Measurements from ENCODE around the gene GPATCH4.
"Not testable (repeated sequence)": the region's sequence is repeated elsewhere in the genome, so short reads cannot be mapped to it uniquely, and the experiment has no call there.

Gene GPATCH4

DNA sequence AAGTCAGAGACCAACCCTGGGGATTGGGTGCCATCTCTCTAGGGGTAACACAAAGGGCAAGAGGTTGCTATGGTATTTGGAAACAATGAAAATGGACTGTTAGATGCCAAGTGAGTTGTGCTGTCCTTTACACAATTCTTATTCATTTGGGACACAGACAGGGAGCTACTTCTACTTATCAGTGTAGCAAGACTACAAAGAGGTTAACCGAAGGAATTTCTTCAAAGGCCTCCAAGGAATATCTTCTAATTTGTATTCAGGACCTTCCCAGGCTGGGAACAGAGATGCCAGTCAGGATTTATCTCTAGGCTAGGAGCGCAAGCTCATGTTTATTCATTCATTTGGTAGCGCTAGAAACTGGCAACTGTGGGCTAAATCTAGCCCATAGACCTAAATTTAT is 7.1 kb downstream of the GPATCH4 start:
- no peak for DNase-seq

DNA sequence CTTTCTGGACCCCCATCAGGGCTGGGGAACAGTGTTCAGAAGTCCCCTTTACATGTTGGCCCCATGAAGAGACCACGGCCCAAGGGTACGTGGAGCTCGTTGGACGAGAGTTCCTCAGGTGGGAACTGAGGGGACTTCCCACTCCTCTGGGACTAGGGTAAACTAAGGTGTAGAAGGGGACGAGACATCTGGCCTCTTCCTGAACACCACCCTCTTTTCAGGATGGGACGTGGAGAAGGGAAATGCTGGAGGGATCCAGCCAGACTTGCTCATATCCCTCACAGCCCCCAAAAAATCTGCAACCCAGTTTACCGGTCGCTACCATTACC is 7.7 kb downstream of the GPATCH4 start:
- no peak for DNase-seq

DNA sequence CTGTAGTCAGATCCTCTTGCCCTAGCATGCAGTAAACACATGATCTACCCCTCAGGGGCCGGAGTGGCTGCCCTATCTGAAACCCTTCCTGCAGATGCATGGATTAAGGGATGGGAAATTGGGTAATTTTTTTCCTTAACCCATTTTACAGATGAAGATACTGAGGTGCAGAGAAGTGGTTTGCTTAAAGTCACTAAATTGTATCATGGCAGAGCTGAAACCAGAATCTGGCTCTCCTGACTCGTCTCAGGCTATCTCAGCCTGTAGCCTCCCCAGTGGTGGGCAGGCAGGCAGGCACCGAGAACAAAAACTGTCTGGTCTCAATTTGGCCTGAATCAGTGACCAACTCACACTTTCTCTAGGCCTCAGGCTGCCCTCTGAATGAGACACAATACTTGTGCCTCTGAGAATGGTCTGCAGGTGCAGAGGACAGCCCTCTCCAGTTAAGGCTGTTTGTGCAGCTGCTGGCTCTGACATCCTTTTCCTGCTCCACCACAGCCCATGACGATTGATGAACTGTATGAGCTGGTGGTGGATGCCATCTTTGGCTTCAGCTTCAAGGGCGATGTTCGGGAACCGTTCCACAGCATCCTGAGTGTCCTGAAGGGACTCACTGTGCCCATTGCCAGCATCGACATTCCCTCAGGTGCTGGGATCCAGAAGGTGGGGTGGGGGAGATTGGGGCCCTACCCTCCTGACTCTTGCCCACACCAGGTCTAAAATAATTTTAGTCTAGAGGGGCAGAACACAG is 8.2 kb downstream of the GPATCH4 start:
- DNase-seq = no peak

DNA sequence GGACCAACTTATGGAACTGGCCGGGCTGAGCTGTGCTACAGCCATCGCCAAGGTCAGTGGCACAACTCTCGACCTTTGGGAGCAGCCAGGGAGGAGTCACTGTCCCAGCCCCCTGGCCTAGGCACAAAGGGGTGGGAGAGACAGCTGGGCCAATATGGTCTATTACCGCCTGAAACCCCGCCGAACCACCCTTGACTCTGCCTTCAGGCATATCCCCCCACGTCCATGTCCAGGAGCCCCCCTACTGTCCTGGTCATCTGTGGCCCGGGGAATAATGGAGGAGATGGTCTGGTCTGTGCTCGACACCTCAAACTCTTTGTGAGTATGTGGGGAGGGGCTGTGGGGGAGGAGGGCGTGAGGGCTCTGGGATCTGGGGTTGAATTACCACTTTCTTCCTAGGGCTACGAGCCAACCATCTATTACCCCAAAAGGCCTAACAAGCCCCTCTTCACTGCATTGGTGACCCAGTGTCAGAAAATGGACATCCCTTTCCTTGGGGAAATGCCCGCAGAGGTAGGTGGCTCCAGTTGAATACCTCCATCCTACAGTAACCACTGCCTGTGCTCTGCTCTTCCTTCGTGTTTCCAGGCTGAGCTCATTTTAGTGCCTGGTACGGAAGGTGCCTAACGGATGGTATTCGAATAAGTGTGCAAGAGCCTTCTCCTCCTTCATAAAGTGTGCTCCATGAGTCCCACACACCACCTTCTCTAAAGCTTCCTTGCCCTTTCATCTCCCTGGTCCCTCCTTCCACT is 8.9 kb downstream of the GPATCH4 start:
- DNase-seq = no peak

DNA sequence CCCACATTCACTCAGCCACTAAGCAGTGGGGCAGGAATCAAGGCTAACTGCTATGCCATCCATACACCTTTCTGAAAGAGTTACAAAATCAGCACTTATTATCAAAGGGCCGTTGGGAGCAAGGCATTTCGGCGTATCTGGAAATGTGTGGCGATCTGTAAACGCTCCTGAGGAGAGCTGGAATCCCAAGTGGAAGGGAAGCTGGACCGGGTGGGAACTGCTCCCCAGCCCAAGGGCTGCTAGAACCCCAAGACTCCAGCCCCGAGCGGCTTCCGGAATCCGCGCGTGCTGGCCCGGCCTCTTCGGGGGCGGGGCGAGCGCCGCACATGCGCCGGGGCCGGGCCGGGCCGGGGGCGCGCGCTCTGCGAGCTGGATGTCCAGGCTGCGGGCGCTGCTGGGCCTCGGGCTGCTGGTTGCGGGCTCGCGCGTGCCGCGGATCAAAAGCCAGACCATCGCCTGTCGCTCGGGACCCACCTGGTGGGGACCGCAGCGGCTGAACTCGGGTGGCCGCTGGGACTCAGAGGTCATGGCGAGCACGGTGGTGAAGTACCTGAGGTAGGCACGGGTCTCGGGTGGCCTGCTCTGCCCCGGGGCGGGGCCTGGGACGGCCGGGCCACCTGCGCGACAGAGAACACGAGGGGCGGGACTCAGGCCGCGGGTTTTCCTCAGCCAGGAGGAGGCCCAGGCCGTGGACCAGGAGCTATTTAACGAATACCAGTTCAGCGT is 9.7 kb downstream of the GPATCH4 start, which contains the start of gene NAXE:
NAXE (plus strand) TSS at position 345 of the 726 bp plus-strand sequence; CDS start at position 374, 29 bp downstream.
- peak; percentile 84 for DNase-seq

DNA sequence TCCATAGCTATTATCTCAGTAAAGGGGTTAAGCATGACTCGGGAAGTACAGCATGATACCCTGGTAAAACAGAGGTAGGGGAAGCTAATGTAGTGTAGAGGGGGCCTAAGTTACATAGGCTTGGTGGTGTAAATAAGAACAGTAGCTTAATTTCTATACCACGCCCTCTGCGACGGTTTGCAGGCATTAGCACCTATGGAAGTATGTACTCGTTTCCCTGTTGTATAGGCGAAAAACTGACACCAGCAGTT is 10.2 kb downstream of the GPATCH4 start:
- no peak for DNase-seq

DNA sequence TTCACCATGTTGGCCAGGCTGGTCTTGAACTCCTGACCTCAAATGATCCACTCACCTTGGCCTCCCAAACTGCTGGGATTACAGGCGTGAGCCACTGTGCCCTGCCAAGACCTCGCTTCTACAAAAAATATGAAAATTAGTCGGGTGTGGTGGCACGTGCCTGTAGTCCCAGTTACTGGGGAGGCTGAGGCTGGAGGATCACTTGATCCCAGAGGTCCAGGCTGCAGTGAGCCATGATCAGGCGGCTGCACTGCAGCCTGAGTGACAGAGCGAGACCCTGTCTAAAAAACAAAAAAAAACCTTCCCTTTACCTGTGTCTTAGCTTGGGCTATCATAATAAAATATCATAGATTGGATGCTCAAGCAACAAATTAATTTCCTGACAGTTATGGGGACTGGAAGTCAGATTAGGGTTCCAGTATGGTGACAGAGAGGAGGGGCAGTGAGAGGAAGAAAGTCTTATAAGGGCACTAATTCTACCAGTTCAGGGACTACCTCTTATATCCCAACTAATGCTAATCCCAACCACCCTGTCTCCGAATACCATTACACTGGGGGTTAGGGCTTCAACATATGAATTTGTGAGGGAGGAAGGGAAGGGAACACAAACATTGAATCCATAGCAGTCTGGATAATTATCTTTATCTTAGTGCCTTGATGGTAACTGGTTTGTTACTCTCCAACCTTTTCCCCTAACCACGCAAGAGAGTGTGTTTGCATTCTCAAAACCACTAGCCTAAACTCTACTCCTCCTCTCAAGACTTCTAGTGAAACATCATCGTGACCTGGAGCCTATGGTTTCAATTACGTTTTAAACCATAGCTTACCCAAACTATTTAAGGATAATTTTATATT is 10.7 kb downstream of the GPATCH4 start:
- no peak for DNase-seq

DNA sequence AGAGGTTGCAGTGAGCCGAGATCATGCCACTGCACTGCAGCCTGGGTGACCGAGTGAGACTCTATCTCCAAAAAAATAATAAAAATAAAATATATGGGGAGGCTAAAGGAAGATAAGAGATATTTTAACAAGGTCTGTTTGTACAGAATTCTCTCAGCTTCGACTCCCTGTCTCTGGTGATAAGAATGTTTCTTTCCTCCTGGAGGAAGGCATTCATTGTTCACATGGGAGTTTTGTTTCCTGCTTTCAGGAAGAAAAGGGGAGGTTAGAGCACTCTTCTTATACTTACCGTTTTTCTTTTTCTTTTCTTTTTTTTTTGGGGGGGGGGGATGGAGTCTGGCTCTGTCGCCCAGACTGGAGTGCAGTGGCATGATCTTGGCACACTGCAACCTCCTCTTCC is 11.7 kb downstream of the GPATCH4 start:
- no peak for DNase-seq

DNA sequence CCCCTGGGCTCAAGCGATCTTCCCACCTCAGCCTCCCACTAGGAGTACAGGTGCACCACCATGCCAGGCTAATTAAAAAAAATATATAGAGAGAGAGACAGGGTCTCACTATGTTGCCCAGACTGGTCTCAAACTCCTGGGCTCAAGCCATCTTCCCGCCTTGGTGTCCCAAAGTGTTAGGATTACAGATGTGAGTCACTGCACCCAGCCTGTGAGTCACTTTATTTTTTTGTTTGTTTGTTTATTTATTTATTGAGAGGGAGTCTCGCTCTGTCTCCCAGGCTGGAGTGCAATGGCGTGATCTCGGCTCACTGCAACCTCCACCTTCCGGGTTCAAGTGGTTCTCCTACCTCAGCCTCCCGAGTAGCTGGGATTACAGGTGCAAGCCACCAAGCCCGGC is 13.4 kb downstream of the GPATCH4 start:
- DNase-seq = not testable (repeated sequence)

DNA sequence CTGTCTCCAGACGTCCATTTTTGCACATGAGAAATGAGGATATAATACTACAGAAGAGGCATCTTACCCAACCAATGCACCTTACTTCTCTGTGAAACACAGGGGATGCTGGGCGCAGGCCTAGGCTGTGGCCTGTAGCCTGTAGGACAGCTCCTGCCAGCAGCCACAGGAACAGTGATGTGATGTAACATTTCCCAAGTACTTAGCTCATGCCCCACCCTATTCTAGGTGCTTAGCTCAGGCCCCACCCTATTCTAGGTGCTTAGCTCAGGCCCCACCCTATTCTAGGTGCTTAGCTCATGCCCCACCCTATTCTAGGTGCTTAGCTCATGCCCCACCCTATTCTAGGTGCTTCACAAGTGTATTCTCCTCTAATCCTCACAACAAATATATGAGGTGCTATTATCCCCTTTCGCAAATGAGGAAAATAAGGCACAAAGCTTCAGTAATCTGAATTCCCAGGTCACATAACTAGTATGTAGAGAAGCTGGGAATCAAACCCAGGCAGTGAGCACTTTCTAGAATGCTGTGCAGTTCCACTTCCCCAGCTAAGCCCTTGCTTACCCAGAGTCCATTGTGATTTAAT is 14.3 kb downstream of the GPATCH4 start:
- DNase-seq = no peak

DNA sequence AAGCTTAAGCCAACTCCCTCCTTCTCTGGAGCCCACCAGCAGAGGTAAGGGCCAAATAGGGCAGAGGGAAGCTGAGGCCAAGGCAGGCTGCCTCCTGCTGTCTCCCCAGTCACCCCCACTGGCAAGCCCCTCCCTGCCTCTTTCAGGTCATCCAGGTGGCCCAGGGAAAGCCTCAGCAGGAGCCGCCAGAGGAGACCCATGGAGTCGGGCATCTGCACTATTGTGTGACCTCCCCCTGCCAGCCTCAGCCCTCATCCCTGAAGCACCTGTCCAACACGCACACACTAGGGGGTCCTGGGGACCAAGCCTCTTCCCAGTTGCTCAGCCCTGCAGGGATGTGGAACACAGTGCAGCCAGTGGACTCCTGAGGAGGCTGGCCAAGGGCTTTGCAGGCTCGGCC is 15.0 kb downstream of the GPATCH4 start:
- DNase-seq = no peak

DNA sequence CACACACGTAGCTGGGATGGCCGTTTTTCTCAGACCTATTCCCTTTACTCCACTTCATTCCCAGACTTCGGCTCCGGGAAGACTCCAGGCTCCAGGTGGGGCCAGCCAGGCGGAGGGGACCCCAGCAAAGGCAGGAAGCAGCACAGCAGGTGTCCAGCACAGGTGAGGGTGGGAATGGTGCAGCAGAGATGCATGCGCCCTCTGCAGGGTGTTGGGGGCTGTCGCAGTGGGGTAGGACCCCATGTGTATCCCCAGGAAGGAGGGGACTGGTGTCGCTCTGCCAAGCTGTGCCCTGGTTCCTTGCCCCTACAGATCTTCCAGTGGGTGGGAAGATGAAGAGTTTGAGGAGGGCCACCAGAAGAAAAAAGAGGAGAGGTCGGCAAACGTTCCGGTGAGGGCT is 16.5 kb downstream of the GPATCH4 start:
- DNase-seq = peak; percentile 18

DNA sequence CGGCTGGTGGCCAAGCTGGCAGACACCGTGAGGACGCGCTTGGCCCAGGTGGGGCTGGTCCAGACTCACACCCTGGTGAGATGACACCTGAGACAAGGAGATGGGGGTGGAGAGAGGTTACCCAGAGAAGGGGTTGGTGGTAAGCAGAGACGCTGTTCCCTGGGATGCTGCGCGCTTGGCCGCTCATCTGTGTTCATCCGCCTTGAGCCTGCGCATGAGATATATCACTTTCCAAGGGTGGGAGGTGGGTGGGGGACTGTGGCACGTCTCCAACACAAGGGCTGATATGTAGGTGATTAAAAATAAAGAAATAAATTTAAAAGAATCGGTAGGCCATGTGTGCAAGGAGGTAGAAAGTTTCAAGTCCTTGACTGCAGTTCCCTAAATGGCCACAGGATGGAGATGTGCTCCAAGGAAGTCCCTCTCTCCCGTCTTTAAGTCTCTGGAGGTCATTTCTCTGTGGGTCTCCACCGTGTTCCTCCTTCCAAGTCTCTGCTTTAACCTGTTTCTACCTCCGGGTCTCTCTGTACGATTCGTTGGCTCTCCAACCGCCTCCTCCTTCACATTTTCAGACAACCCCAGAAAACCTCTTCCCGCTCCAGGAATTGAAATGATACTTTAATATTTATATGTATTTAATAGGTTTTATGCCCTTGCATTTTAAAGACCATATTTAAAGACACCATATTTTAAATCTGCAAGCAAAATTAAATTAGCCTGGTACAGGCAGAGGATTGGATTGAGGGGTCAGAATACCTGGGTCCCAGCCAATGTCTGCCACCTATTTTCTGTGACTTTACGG is 17.3 kb downstream of the GPATCH4 start:
- DNase-seq = peak; percentile 77

DNA sequence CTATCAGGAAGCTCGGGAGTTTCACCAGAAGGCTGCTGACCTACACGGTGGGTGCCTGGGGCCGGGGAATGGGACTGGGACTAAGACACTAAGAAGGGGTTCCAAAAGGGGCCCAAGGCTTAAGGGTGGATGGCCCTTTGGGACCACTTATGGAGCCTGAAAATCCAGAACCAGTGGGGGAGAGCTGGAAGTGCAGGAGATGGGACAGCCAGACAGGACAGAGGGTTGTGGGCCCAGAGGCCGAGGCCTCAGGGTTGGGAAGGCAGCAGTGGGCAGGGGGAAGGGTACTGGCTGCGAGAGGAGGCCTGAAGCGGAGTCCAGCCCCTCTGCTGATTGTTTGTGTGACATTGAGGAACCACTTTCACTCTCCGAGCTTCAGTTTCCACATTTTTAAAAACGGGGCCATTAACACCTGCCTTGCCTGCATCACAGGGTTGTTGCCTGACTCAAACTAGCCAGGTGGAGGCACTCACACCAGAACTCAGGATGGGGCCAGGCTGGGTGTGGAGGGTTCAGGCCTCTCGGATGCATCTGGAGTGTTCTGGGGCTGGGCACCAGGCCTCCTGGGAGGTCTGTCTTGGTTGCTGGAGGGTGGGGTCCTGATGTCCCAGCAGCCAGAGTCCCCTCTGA is 18.8 kb downstream of the GPATCH4 start:
- no peak for DNase-seq

DNA sequence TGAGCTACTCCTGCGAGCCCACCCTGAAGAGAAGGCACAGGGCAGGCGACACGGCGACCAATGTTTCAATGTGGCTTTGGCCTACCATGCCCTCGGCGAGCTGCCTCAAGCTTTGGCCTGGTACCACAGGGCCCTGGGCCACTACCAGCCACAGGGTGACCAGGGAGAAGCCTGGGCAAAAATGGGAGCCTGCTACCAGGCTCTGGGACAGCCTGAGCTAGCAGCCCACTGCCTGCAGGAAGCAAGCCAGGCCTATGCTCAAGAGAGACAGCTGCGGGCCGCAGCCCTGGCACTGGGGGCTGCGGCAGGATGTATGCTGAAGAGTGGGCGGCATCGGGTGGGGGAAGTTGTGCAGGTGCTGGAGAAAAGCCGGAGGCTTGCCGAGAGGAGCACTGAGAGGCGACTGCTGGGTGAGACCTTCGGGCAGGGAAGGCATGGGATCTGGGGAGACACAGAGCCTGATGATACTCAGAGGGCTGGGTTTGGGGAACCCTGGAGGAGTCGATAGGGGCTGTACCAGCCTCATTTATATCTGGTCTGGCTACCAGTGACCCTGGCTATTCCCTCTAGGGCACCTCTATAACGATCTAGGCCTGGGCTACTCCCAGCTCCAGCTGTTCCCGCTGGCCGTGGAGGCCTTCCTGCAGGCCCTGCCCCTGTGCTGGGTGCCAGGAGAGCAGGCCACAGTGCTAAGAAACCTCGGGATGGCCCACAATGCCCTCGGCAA is 19.5 kb downstream of the GPATCH4 start:
- DNase-seq = no peak

DNA sequence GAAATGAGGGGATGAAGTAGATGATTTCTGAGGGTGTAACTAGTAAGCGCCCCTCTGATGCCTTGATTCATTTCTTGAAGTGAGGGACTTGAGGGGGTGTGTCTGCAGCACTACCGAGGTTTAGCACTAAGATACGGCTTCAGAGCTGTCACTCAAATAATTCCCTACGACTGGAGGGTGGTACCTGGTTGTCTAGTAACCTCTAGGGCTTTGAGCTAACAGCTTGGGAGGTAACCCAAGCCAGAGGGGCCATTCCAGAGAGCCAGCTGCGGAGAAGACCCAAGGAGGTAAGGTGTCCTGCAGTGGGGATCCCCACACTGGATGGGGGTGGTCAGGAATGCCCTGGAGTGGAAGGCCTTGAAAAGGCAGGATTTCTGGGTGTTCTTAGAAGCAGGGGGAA is 21.8 kb downstream of the GPATCH4 start, which contains the start of gene TTC24:
TTC24 (plus strand) TSS at position 252 of the 400 bp plus-strand sequence. CDS start 1,642 bp downstream, outside the sequence.
- DNase-seq = no peak

DNA sequence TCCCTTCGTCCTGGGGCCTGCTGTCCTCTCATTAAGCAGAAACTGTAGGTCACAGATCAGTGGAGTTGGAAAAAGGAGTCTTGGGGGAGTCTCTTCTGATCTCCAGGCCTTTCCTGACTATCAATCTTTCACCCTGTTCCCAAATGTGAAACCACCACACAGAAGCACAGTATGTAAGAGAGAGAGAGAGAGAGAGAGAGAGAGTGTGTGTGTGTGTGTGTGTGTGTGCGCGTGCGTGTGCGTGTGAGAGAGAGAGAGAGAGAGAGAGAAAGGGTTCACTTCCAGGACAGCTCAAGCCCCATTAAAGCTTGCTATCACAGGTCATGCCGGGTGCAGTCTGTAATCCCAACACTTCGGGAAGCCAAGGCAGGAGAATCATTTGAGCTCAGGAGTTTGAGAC is 23.2 kb downstream of the GPATCH4 start:
- DNase-seq = peak; percentile 48

DNA sequence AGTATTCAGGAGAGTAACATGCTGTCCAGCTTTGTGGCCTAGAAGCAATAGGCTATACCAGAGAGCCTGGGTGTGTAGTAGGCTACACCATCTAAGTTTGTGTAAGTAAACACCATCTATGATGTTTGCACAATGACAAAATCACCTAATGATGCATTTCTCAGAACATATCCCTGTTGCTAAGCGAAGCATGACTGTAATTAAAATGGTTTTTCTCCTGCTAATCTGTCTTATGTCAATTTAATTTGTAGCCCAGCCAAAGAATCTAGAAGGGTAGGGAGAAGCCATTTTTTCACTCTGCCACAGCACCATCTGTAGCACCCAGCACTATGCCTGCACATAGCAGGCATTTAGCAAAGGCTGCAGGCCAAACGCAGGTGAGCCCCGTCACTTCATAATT is 23.7 kb downstream of the GPATCH4 start:
- no peak for DNase-seq

DNA sequence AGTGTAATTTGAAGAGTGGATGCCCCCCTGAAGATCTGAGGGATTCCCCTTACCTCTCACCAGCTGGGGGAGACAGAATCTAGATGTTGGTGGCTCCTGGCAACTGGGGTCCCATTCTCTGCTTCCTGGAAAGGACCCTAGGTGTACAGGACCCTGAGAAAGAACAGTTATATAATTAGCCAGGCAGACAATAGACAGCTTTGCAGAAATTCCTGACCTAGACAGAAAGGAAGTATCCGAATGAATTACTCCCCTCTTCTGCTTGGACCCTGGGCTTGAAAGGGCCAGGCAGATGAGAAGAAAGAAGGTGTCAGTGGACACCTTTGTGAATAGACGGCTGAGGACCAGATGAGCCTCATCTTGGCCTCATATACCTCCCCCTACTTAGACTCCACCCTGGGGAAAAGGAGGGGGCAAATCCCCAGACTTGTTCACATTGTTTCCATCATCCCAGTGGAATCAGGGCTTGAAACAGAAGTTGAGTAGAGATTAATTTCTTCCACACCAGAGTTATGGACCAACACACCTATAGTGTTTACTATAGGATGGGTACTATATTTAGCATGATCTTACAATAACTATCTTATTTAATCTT is 27.1 kb downstream of the GPATCH4 start:
- no peak for DNase-seq

DNA sequence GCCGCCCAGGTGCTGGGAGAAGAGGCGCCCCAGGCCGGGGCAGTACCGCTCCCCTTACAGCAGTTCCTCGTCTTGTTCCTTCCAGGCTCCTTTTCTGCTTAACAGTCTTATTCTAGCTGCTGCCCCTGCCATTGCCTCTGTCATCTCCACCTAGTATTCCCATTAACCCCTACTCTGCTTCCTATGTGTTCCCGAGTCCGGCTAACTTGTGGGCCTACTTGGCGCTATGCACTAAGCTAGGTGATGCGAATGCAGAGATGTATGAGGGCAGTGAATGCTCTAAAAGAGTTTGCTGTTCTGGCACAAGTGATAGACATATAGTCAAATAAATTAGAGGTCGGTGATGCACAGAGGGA is 28.6 kb downstream of the GPATCH4 start:
- no peak for DNase-seq

All from retina (tissue), 1 donor.